ENCODE data around the gene ORM2.
A peak's percentile ranks its signal among the peaks of the same experiment; 100 is the strongest.

ORM2 gene

GRCh38 chr9:114291064-114291474 is 38.6 kb upstream of the ORM2 start:
- Histone ChIP-seq H3K4me3 (no peak overlapping the region), H3K27ac (peak overlapping the region in 1 of 21 experiments; percentile 79)

GRCh38 chr9:114291886-114292590 is 37.6 kb upstream of the ORM2 start:
- Histone ChIP-seq H3K27ac (no peak overlapping the region), H3K4me3 (no peak overlapping the region)

GRCh38 chr9:114294664-114295063 is 35.0 kb upstream of the ORM2 start:
- Histone ChIP-seq H3K4me3 (no peak overlapping the region), H3K27ac (no peak overlapping the region)

- Histone ChIP-seq H3K27ac (no peak overlapping the region), H3K4me3 (no peak overlapping the region)
These were observed 33.3 kb upstream of the ORM2 start for GRCh38 chr9:114296338-114296737.

- Histone ChIP-seq H3K27ac (no peak overlapping the region), H3K4me3 (no peak overlapping the region)
These were observed 30.1 kb upstream of the ORM2 start for GRCh38 chr9:114299286-114300152.

- H3K27ac ChIP-seq = no peak overlapping the region
- no peak overlapping the region for H3K4me3 ChIP-seq
These were observed 29.4 kb upstream of the ORM2 start for GRCh38 chr9:114300153-114300845.

GRCh38 chr9:114300846-114301797 is 28.5 kb upstream of the ORM2 start:
- Histone ChIP-seq H3K4me3 (no peak overlapping the region), H3K27ac (no peak overlapping the region)

- Histone ChIP-seq H3K27ac (no peak overlapping the region), H3K4me3 (no peak overlapping the region)
These were observed 27.7 kb upstream of the ORM2 start for GRCh38 chr9:114301798-114302565.

GRCh38 chr9:114302727-114303126 is 26.9 kb upstream of the ORM2 start:
- no peak overlapping the region for H3K27ac ChIP-seq
- H3K4me3 ChIP-seq = no peak overlapping the region

- Histone ChIP-seq H3K27ac (no peak overlapping the region), H3K4me3 (no peak overlapping the region)
These were observed 26.1 kb upstream of the ORM2 start for GRCh38 chr9:114303571-114303970.

GRCh38 chr9:114303977-114304376 is 25.7 kb upstream of the ORM2 start:
- no peak overlapping the region for H3K27ac ChIP-seq
- H3K4me3 ChIP-seq = no peak overlapping the region

GRCh38 chr9:114304416-114305188 is 25.1 kb upstream of the ORM2 start:
- no peak overlapping the region for H3K27ac ChIP-seq

GRCh38 chr9:114307899-114308267 is 21.8 kb upstream of the ORM2 start:
- no peak overlapping the region for H3K4me3 ChIP-seq
- peak overlapping the region in 1 of 21 experiments; percentile 67 for H3K27ac ChIP-seq

More at GRCh38 chr9:114304416-114305188, 25.1 kb upstream of the ORM2 start:
- no peak overlapping the region for H3K4me3 ChIP-seq

- no peak overlapping the region for H3K4me3 ChIP-seq
- H3K27ac ChIP-seq = no peak overlapping the region
These were observed 21.2 kb upstream of the ORM2 start for GRCh38 chr9:114308361-114308950.

GRCh38 chr9:114309096-114309495 is 20.6 kb upstream of the ORM2 start:
- Histone ChIP-seq H3K4me3 (no peak overlapping the region), H3K27ac (no peak overlapping the region)

GRCh38 chr9:114310471-114311450 is 18.9 kb upstream of the ORM2 start:
- H3K27ac ChIP-seq = no peak overlapping the region
- H3K4me3 ChIP-seq = no peak overlapping the region
